Measurements from ENCODE around the gene CLTB.

Gene CLTB

DNA sequence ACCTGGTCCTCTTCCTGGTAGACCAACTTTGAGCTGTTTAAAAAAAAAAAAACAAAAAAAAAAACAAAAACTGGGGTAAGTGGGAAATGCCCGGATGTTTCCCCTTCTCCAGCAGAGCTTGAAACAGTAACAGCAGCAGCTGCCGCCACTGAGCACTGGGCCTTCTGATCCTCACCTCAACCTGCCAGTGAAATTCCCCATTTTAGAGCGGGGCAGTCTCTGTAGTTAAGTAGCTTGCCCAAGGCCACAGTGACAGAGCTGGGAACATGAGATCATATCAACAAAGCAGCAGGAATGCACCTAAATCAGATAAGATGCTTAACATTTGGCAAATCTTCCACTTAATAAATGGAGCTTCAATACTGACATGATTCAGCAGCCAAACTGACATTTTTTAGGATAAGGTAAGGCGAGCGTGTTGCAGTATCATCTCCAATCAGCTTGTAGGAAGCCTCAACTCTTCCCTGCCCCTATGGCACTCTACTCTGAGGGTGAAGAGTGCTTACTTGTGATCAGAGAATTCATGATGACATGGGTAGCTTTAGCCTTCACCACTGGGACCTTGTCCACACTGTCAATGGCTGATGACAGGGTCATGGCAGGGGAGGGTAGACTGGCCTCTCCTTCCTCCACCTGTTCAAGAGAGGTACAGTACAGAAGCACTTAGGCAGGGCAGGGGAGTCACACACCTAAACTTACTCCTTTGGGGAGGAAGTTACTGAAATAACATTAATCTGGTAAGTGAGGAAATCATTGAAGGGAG is 64.0 kb downstream of the CLTB start:
- no peak for DNase-seq (ENCODE audit: low read depth, low spot score)

DNA sequence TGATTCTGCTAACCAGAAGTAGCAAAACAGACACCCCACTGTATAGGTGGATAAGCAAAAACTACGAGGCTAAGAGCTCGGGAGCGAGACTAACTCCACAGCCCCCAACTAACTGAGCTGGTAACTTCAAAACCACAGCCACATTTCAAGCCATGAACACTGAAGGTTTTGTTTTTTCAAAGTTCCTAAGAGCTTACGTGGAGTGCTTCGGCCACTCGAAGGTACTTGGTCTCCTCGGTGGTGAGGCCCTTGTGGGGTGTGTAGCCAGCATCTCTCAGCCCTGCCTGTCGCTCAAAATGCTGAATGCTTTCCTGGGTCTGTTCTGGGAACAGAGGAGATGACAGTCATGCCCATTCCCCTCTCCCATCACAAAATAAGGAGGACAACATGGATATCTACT is 65.9 kb downstream of the CLTB start:
- DNase-seq (ENCODE audit: low read depth, low spot score) = no peak

DNA sequence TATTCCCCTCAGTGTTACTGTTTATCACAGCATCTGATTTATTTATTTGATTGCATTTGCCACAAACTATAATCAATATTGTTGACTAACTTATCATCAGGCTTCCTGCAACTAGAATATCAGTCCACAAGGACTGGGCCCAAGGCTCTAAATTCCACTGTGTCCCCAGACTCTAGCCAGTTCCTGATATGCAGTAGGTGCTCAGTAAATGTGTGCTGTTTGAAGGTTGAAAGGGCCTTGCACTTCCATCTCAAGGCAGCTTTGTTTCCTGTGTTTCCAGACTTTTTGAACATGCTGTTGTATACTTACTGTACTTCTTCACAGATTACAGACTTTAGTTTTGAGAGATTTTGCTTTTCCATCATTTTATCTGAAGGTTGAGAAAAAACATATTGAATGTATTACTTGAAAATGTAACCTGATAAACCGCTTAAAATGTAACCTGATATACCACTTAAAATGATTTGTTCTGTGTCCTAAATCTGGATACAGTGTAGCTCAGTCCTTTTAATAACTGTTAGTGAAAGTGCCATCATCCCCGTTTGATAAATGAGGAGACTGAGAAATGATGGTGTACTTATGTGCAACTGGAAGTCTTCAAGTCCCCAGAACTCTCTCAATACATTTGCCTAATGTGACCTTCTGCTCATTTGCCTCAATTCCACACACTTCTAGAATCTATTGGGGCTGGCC is 73.4 kb downstream of the CLTB start:
- no peak for DNase-seq (ENCODE audit: low read depth, low spot score)

All from activated CD4-positive, CD25-positive, alpha-beta regulatory T cell treated with anti-CD3 and anti-CD28 coated beads, Interleukin-2, amount 50 U/mL, for 16 hours (primary cell).